OCI-LY7 (cell line): ENCODE measurements around the gene TXLNG. TPM values are rescaled to one million over a fixed set of nuclear protein-coding genes. Genes with fewer than 3 reads are reported as not detected.
A peak's percentile ranks its signal among the peaks of the same experiment; 100 is the strongest.

ENCODE experiments used
- BruUV-seq: library from RNA; stranded (reverse); fragments of 400-500 nt; replicated peaks from 2 replicates; lab custom pipeline; 2021; lab: Mats Ljungman, UMichigan
- CTCF ChIA-PET: fragments of 300-600 bp; sonication (Branson Sonifier 250); formaldehyde crosslinking; loops from one replicate; lab custom pipeline; 2022; ENCODE audit warnings: antibody characterized with exemption; ENCODE audit not compliant: unreplicated experiment; lab: Charles Lee
- POLR2A ChIA-PET: fragments of 300-600 bp; sonication (Branson Sonifier 250); formaldehyde crosslinking; loops from one replicate; lab custom pipeline; 2022; ENCODE audit warnings: antibody characterized with exemption; lab: Charles Lee
- DNase-seq: peaks from one replicate; pipeline ENCODE4 v3.0.0-alpha.2; 2015; ENCODE audit warnings: low spot score
- H2AFZ ChIP-seq: fragments of 200-600 bp; sonication (generic), shearing (Covaris generic); 2 replicates; pipeline ENCODE4 v1.6.1; 2014; ENCODE audit warnings: mild to moderate bottlenecking, antibody characterized with exemption, low read length, moderate library complexity
- H3K27ac ChIP-seq: fragments of 200-600 bp; sonication (generic); 2 replicates; pipeline ENCODE4 v1.5.1; 2014; ENCODE audit warnings: mixed run types, low read depth, mild to moderate bottlenecking, moderate library complexity, low read length, inconsistent platforms; ENCODE audit not compliant: poor library complexity, severe bottlenecking
- H3K36me3 ChIP-seq: fragments of 200-600 bp; sonication (generic); 2 replicates; pipeline ENCODE4 v1.6.1; 2014; ENCODE audit warnings: mild to moderate bottlenecking, antibody characterized with exemption, low read length, moderate library complexity, mixed read lengths; ENCODE audit not compliant: insufficient read depth
- H3K4me1 ChIP-seq: fragments of 200-600 bp; sonication (generic); 2 replicates; pipeline ENCODE4 v1.5.1; 2014; ENCODE audit warnings: mild to moderate bottlenecking, low read length; ENCODE audit not compliant: insufficient read depth, poor library complexity, severe bottlenecking
- H3K4me2 ChIP-seq: fragments of 200-600 bp; sonication (generic); 2 replicates; pipeline ENCODE4 v1.6.1; 2014; ENCODE audit warnings: mild to moderate bottlenecking, low read length
- H3K4me3 ChIP-seq: fragments of 200-600 bp; sonication (generic); 2 replicates; pipeline ENCODE4 v1.5.1; 2014; ENCODE audit warnings: mild to moderate bottlenecking, low read depth, low read length; ENCODE audit not compliant: poor library complexity, severe bottlenecking
- H3K79me2 ChIP-seq: fragments of 200-600 bp; sonication (generic); 2 replicates; pipeline ENCODE4 v1.6.1; 2016; ENCODE audit warnings: low read depth, mild to moderate bottlenecking, low read length, moderate library complexity, mixed read lengths; ENCODE audit not compliant: insufficient read depth
- H3K9me2 ChIP-seq: fragments of 200-600 bp; sonication (generic); 2 replicates; pipeline ENCODE4 v1.6.1; 2016; ENCODE audit warnings: mild to moderate bottlenecking, low read length, mixed read lengths; ENCODE audit not compliant: insufficient read depth
- H3K9me3 ChIP-seq: fragments of 200-600 bp; sonication (generic); 2 replicates; pipeline ENCODE4 v1.6.1; 2014; ENCODE audit warnings: mild to moderate bottlenecking, mixed run types, low read length, mixed read lengths
- H4K20me1 ChIP-seq: fragments of 200-600 bp; sonication (generic); 2 replicates; pipeline ENCODE4 v1.6.1; 2014; ENCODE audit warnings: mild to moderate bottlenecking, antibody characterized with exemption, low read length, moderate library complexity, mixed read lengths; ENCODE audit not compliant: insufficient read depth
- CTCF ChIP-seq: fragments of 200-600 bp; sonication (generic); conservative IDR thresholded peaks from 2 replicates; pipeline ENCODE4 v1.5.1; 2014; ENCODE audit warnings: mild to moderate bottlenecking, antibody characterized with exemption, low read length, moderate library complexity, mixed read lengths
- EZH2phosphoT487 ChIP-seq: fragments of 200-600 bp; sonication (generic); IDR thresholded peaks from 2 replicates; pipeline ENCODE4 v1.6.1; 2018; ENCODE audit warnings: low read depth, borderline replicate concordance, mild to moderate bottlenecking, mixed run types, antibody characterized with exemption, low read length, moderate library complexity, mixed read lengths
- intact Hi-C: fragments of 100-400 bp; cut with micrococcal nuclease; formaldehyde crosslinking; loops from one replicate; pipeline ENCODE4 v1.10.0; 2022; ENCODE audit not compliant: unreplicated experiment
- total RNA-seq, 2 experiments: library from RNA; depleted of rRNA in 1 of 2; stranded (reverse); fragments of >200 nt in 1 of 2; shearing (Covaris generic) in 1 of 2; gene quantifications; 2 replicates each; pipeline ENCODE4 v1.2.3, GENCODE V29; 2014 to 2022

The TXLNG gene
- total RNA-seq, 2 experiments from 2014 or later = 16.9 to 22.0 TPM

- CTCF ChIA-PET = no interaction called here
- Histone ChIP-seq H3K4me1 (peaks cover 54% of the 10 kb centered on the region), H3K4me2 (peak overlapping the region; percentile 82), H3K9me2 (no peaks in the 10 kb centered on the region), H3K36me3 (peaks cover 43% of the 10 kb centered on the region), H3K9me3 (no peaks in the 10 kb centered on the region), H3K27ac (peak overlapping the region; percentile 90), H2AFZ (no peak overlapping the region), H3K4me3 (peak overlapping the region; percentile 80), H3K79me2 (peaks cover 51% of the 10 kb centered on the region), H4K20me1 (peaks cover 23% of the 10 kb centered on the region)
- TF ChIP-seq CTCF (no peak), EZH2phosphoT487 (no peak)
- intact Hi-C loops = loop anchor here (5.0 kb wide), 1 partner anchor 82 kb away; the partner anchor contains the start of gene TXLNG
- no TSS peak for BruUV-seq
- peak; percentile 66 for DNase-seq
- POLR2A ChIA-PET = no interaction called here
Observed at GRCh38 chrX:16869393-16870094, 83.3 kb downstream of the TXLNG start.

- Histone ChIP-seq H3K9me3 (no peaks in the 10 kb centered on the region), H3K4me2 (peak within 1 kb of the TSS; percentile 99), H3K9me2 (no peaks in the 10 kb centered on the region), H3K4me1 (peaks cover 61% of the 10 kb centered on the region), H3K4me3 (peak within 1 kb of the TSS; percentile 80), H3K36me3 (peaks cover 38% of the 10 kb centered on the region), H2AFZ (peak within 1 kb of the TSS; percentile 81), H4K20me1 (peaks cover 23% of the 10 kb centered on the region), H3K79me2 (peaks cover 43% of the 10 kb centered on the region), H3K27ac (peak within 1 kb of the TSS; percentile 97)
- ChIA-PET POLR2A (interaction anchor here (0.7 to 5.0 kb wide), 2 partner anchors 13 to 35 kb away, joined by 4 to 73 read pairs; no protein-coding TSS in a partner anchor), CTCF (no interaction called here)
- no peak for TF ChIP-seq CTCF
- no peak for TF ChIP-seq EZH2phosphoT487
- DNase-seq = peak; percentile 89
- BruUV-seq = no TSS peak
- intact Hi-C loops = loop anchor here (5.0 kb wide), 1 partner anchor 83 kb away; the partner anchor contains the start of gene TXLNG
Observed at GRCh38 chrX:16870095-16870861, 84.0 kb downstream of the TXLNG start, which contains the start of gene RBBP7. RBBP7 (minus strand) TSS chrX:16870362; CDS start chrX:16870053, 309 bp downstream.
